GM21381 (cell line): ENCODE measurements around the gene HLA-C.
A peak's percentile ranks its signal among the peaks of the same experiment; 100 is the strongest.
"Not testable (repeated sequence)": the region's sequence is repeated elsewhere in the genome, so short reads cannot be mapped to it uniquely, and the experiment has no call there.

Experiments used
- ATAC-seq: cut with Tn5 transposase; IDR thresholded peaks from one replicate; pipeline ENCODE4 v1.9.1; 2021; ENCODE audit warnings: mild to moderate bottlenecking, moderate library complexity; ENCODE audit not compliant: unreplicated experiment

HLA-C gene

GRCh38 chr6:31270788-31271640, 878 bp downstream of the HLA-C start:
- peak; percentile 35 for ATAC-seq

DNA sequence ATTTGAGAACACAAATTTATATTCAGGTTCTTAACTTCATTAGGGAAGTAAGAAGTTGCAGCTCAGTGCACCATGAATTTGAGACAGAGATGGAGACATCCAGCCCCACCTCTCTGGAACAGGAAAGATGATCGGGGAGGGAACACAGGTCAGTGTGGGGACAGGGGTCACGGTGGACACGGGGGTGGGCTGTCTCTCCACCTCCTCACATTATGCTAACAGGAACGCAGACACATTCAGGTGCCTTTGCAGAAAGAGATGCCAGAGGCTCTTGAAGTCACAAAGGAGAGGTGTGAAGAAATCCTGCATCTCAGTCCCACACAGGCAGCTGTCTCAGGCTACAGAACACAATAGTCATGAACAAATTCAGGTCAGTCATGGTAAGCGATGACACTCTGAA, 3.1 kb downstream of the HLA-C start:
- ATAC-seq = no peak

GRCh38 chr6:31268369-31268765, 3.5 kb downstream of the HLA-C start:
- no peak for ATAC-seq

DNA sequence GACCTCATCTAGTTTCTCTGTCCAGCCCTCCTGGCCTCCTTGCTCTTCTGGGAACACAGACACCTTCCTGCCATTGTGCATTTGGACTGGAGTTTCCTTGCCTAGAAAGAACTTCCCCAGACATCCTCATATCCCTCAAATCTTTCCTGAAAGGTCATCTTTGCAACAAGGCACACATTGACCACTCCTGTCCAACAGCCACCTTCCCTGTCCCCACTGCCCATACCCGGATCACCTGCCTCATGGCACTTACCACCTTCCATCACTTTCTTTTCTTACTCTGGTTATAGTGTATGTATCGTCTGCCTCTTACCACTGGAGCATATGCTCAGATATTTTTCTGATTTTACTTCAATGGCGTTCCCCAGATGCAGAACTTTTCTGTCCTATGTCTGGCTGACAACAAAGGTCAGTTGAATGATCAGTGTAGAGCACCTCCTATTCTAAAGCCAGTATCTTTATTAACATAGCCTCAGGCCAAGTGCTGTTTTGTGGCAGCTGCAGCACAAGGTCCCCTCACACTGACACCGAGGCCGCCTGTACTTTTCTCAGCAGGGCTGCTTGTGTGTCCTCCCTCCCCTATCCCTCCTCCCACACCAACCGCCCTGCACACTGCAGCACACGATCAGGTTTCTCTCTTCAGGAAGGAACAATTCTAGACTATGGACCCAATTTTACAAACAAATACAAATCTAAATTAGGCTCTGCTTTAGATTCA, 4.1 kb downstream of the HLA-C start:
- no peak for ATAC-seq

DNA sequence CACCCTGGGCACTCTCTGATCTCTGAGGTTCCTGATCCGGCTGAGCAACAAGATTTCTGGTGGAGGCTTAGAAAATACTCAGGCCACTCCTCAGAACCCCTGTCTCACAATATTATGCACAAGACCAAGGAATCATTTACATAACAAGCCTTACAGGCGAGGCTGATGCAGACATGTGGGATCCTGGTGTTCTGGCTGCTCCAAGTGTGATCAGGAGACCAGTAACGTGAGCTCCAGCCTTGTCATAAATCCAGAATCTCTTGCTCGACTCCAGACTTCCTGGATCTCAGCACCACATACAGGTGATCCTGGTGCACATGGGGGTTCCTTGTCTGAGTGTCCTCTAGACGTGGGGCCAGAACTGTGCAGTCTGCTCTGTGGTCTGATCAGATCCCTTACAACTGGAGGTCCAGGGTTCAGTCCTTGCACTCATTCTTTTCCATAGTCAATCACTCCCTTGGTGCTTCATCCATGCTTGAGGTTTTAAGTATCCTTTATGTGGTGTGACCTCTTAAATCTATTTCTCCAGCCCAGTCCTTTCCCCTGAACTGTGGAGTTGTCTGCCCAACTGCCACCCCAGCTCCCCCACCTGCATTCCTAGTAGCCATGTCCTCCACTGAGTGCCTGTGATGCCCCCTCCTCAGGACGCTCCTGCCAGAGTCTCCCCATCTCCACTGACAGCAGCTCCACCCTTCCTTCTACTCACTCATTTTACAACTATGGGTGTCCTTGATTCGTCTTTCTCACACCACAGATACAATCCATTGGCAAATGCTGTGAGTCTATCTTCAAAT, 5.1 kb downstream of the HLA-C start:
- ATAC-seq = no peak

DNA sequence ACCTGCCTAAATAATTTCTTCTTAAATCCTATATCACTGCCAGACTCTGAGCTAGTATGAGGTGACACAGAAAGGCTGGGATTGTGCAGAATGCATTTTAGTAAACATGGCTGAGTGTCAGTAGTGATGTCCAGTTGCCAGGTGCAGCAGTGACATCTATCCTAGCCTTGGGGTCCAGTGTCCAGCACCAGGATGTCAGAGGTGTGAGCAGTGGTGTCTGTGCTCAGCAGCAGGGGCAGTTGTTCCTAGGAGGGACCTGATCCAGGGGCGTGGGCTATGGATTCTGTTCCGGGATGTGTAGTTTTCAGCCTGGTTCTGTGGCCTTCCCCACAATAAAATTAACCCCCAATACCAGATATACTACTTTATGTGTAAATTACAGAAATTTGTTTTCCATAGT, 6.0 kb downstream of the HLA-C start:
- ATAC-seq = no peak

- not testable (repeated sequence) for ATAC-seq
Observed at GRCh38 chr6:31263346-31263933, 8.5 kb downstream of the HLA-C start.

- not testable (repeated sequence) for ATAC-seq
Observed at GRCh38 chr6:31259995-31260394, 11.9 kb downstream of the HLA-C start.

- ATAC-seq = no peak
Observed at GRCh38 chr6:31252625-31253024, 19.3 kb downstream of the HLA-C start.

- no peak for ATAC-seq
Observed at GRCh38 chr6:31251261-31251660, 20.6 kb downstream of the HLA-C start.

DNA sequence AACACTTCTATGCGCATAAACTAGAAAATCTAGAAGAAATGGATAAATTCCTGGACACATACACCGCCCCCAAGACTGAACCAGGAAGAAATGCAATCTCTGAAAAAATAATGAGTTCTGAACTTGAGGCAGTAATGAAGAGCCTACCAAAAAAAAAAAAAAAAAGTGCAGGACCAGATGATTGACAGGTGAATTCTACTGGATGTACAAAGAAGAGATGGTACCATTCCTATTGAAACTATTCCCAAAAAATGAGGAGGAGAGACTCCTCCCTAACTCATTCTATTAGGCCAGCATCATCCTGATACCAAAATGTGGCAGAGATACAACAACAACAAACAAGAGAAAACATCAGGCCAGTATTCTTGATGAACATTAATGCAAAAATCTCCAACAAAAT, 22.7 kb downstream of the HLA-C start:
- no peak for ATAC-seq

- no peak for ATAC-seq
Observed at GRCh38 chr6:31247813-31248212, 24.1 kb downstream of the HLA-C start.

DNA sequence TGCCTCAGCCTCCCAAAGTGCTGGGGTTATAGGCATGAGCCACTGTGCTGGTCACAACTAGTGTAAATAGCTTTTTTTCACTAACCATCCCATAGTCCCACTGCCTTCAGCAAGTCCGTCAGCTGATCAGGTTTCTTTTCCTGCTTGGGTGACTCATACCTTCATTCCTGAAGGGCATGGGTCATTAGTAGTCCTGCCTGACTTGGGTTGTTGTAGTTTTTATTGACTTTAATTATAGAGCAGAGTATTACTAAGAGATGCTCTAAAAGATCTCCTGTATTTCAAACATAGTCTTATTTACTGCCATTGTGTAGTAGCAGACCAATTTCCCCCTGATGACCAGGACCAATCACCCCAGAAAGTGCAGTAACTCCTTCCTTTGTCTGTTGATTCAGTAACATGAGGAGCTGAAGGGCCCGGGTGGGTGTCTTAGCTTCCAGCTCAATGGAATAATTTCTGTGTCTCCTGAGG, 25.8 kb downstream of the HLA-C start:
- no peak for ATAC-seq

DNA sequence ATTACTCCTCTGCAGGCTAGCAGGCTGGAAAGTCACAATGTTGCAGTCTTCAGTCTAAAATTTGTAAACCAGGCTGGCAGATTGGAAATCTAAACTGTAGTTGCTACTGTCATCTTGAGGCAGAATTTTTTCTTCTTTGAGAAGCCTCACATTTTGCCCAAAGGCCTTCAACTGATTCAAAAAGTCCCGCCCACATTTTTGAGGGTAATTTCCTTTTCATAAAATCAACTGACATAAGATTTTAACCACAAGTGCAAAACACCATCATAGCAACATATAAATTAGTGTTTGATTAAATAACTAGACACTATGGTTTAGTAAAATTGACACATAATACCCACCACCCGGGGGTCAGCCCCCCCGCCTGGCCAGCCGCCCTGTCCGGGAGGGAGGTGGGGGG, 28.4 kb downstream of the HLA-C start:
- no peak for ATAC-seq

GRCh38 chr6:31239854-31240253, 32.0 kb downstream of the HLA-C start:
- ATAC-seq = no peak

DNA sequence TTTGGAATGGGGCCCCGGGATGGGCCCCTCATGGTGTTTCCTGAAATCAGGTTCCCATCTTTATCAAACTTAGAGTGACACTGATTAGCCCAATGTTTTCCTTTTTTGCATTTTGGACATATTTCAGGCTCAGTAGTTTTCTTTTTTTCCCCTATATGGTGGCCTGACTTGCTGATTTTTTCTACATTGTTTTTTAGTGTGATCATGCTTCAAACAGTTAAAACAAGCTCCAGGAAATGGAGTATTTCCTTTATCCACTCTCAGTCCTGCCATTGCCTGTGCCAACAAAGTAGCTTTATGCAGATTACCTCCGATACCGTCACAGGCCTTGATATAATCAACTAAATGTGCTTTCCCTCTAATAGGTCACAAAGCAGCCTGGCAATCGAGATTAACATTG, 37.8 kb downstream of the HLA-C start:
- not testable (repeated sequence) for ATAC-seq

GRCh38 chr6:31228476-31228875, 43.4 kb downstream of the HLA-C start:
- no peak for ATAC-seq

DNA sequence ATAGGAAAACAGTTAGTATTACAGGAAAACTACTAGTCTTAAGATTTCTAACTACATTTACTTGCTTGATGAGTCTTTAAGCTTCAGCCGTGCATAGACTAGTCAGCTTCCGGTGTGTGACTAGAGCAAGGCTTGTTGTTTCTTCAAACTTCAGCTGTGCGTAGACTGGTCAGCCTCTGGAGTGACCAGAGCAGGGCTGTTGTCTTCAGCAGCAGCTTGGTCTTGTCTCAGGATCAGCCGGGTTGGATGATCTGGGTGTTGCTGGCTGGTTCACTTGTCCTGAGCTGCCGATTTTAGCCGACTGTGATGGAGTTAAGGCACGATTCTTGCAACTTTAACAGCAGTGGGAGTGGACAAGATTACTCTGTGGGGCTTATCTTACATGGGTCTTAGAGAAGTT, 44.7 kb downstream of the HLA-C start:
- ATAC-seq = no peak

GRCh38 chr6:31225735-31226134, 46.2 kb downstream of the HLA-C start:
- ATAC-seq = no peak

DNA sequence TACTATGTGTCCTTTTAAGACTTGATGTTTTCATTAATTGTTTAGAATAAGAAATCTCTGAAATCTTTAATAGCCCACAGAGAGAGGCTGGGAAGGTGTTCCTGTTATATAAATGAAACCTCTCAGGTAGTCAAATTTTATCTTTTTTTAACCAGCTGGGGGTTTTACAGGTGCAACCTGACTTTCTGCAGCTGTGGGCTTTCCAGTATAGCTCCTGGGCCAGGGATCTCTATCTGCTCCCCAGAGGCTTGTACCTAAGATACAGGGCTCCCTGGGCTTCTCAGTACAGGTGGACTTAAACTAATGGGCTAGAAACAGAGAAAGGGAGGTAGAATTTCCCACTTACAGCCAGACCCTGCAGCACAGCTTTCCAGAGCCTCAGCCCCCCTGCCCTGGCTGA, 49.4 kb downstream of the HLA-C start:
- ATAC-seq = no peak
